ENCODE data around the gene CENPT. TPM values are rescaled to one million over a fixed set of nuclear protein-coding genes. Genes with fewer than 3 reads are reported as not detected.

CENPT gene
- total and polyA plus RNA-seq, 2 donors from 2014 or later: 25.3 to 42.5 TPM

- FAIRE-seq (no peak), DNase-seq (no peak)
- peaks cover 0 to 3% (median 0%) of the 10 kb centered on the region in 3 donors for H3K4me1 ChIP-seq (ENCODE audit: control insufficient read depth in 2 of 3, insufficient read depth in 2 of 3, low read depth in 1 of 3, low read length in 3 of 3)
- no peak overlapping the region for H3K27ac ChIP-seq (ENCODE audit: low read depth in 2 of 2, low read length in 2 of 2)
- no peak overlapping the region for H3K9ac ChIP-seq (ENCODE audit: low read length in 3 of 3)
- no peaks in the 10 kb centered on the region for H3K27me3 ChIP-seq (ENCODE audit: control insufficient read depth, insufficient read depth, low read length)
- TF ChIP-seq, protein P1, sequence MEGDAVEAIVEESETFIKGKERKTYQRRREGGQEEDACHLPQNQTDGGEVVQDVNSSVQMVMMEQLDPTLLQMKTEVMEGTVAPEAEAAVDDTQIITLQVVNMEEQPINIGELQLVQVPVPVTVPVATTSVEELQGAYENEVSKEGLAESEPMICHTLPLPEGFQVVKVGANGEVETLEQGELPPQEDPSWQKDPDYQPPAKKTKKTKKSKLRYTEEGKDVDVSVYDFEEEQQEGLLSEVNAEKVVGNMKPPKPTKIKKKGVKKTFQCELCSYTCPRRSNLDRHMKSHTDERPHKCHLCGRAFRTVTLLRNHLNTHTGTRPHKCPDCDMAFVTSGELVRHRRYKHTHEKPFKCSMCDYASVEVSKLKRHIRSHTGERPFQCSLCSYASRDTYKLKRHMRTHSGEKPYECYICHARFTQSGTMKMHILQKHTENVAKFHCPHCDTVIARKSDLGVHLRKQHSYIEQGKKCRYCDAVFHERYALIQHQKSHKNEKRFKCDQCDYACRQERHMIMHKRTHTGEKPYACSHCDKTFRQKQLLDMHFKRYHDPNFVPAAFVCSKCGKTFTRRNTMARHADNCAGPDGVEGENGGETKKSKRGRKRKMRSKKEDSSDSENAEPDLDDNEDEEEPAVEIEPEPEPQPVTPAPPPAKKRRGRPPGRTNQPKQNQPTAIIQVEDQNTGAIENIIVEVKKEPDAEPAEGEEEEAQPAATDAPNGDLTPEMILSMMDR (IDR thresholded peaks at IDR 0.05; ENCODE audit: borderline replicate concordance, extremely low read depth, insufficient read depth): no peak
- intact Hi-C loops (cut with DNase I): no loop called here
- peaks cover 0 to 4% (median 0%) of the 10 kb centered on the region in 3 donors for H3K36me3 ChIP-seq (ENCODE audit: control insufficient read depth in 2 of 3, insufficient read depth in 3 of 3, low read length in 3 of 3)
- H3K4me3 ChIP-seq (ENCODE audit: low read length in 3 of 3): no peak overlapping the region
- no peaks in the 10 kb centered on the region for H3K9me3 ChIP-seq (ENCODE audit: control insufficient read depth in 2 of 3, insufficient read depth in 1 of 3, low read length in 3 of 3)
These were observed 68.1 kb downstream of the CENPT start for GRCh38 chr16:67779256-67780014.

Other genes with a start within 250 kb of the CENPT start
- gene CARMIL2, start 202.5 kb downstream of the CENPT start, total RNA-seq: 7.1 TPM
- gene CARMIL2, start 202.5 kb downstream of the CENPT start, polyA plus RNA-seq (ENCODE audit: insufficient read depth, low read depth, low replicate concordance): 0.30 TPM
- 15.2 TPM for gene ACD, start 187.4 kb downstream of the CENPT start, total RNA-seq
- gene ACD, start 187.4 kb downstream of the CENPT start, polyA plus RNA-seq (ENCODE audit: insufficient read depth, low read depth, low replicate concordance): 20.0 TPM
- gene PARD6A, start 186.7 kb downstream of the CENPT start, total RNA-seq: 6.1 TPM
- 17.1 TPM for gene PARD6A, start 186.7 kb downstream of the CENPT start, polyA plus RNA-seq (ENCODE audit: insufficient read depth, low read depth, low replicate concordance)
- 30.2 TPM for gene ENKD1, start 180.9 kb downstream of the CENPT start, total RNA-seq
- gene ENKD1, start 180.9 kb downstream of the CENPT start, polyA plus RNA-seq (ENCODE audit: insufficient read depth, low read depth, low replicate concordance): 38.3 TPM
- 6.6 TPM for gene C16orf86, start 180.9 kb downstream of the CENPT start, total RNA-seq
- gene C16orf86, start 180.9 kb downstream of the CENPT start, polyA plus RNA-seq (ENCODE audit: insufficient read depth, low read depth, low replicate concordance): 11.2 TPM
- gene GFOD2, start 128.4 kb downstream of the CENPT start, total RNA-seq: 24.5 TPM
- 14.5 TPM for gene GFOD2, start 128.4 kb downstream of the CENPT start, polyA plus RNA-seq (ENCODE audit: insufficient read depth, low read depth, low replicate concordance)
- gene RANBP10, start 41.1 kb downstream of the CENPT start, total RNA-seq: 22.3 TPM
- gene RANBP10, start 41.1 kb downstream of the CENPT start, polyA plus RNA-seq (ENCODE audit: insufficient read depth, low read depth, low replicate concordance): 7.0 TPM
- 3.9 TPM for gene TSNAXIP1, start 40.8 kb downstream of the CENPT start, total RNA-seq
- 2.8 TPM for gene TSNAXIP1, start 40.8 kb downstream of the CENPT start, polyA plus RNA-seq (ENCODE audit: insufficient read depth, low read depth, low replicate concordance)
- gene THAP11, start 5.4 kb downstream of the CENPT start, total RNA-seq: 27.0 TPM
- gene THAP11, start 5.4 kb downstream of the CENPT start, polyA plus RNA-seq (ENCODE audit: insufficient read depth, low read depth, low replicate concordance): 21.4 TPM
- gene NUTF2, start 760 bp downstream of the CENPT start, total RNA-seq: 76.4 TPM
- 107 TPM for gene NUTF2, start 760 bp downstream of the CENPT start, polyA plus RNA-seq (ENCODE audit: insufficient read depth, low read depth, low replicate concordance)
- gene EDC4, start 25.4 kb upstream of the CENPT start, total RNA-seq: 56.5 TPM
- gene EDC4, start 25.4 kb upstream of the CENPT start, polyA plus RNA-seq (ENCODE audit: insufficient read depth, low read depth, low replicate concordance): 44.7 TPM
- gene NRN1L, start 37.2 kb upstream of the CENPT start, total RNA-seq: 1.1 TPM
- gene NRN1L, start 37.2 kb upstream of the CENPT start, polyA plus RNA-seq (ENCODE audit: insufficient read depth, low read depth, low replicate concordance): 1.2 TPM
- gene PSKH1, start 45.6 kb upstream of the CENPT start, total RNA-seq: 33.2 TPM
- gene PSKH1, start 45.6 kb upstream of the CENPT start, polyA plus RNA-seq (ENCODE audit: insufficient read depth, low read depth, low replicate concordance): 23.6 TPM
- 0.69 TPM for gene CTRL, start 84.2 kb upstream of the CENPT start, total RNA-seq
- gene CTRL, start 84.2 kb upstream of the CENPT start, polyA plus RNA-seq (ENCODE audit: insufficient read depth, low read depth, low replicate concordance): not detected
- gene PSMB10, start 89.2 kb upstream of the CENPT start, total RNA-seq: 78.6 TPM
- gene PSMB10, start 89.2 kb upstream of the CENPT start, polyA plus RNA-seq (ENCODE audit: insufficient read depth, low read depth, low replicate concordance): 76.4 TPM
- 27.4 TPM for gene LCAT, start 96.4 kb upstream of the CENPT start, total RNA-seq
- gene LCAT, start 96.4 kb upstream of the CENPT start, polyA plus RNA-seq (ENCODE audit: insufficient read depth, low read depth, low replicate concordance): 10.2 TPM
- gene SLC12A4, start 120.9 kb upstream of the CENPT start, total RNA-seq: 66.2 TPM
- gene SLC12A4, start 120.9 kb upstream of the CENPT start, polyA plus RNA-seq (ENCODE audit: insufficient read depth, low read depth, low replicate concordance): 16.7 TPM
- 0.19 TPM for gene DPEP3, start 132.8 kb upstream of the CENPT start, total RNA-seq
- gene DPEP3, start 132.8 kb upstream of the CENPT start, polyA plus RNA-seq (ENCODE audit: insufficient read depth, low read depth, low replicate concordance): not detected
- gene DPEP2, start 151.8 kb upstream of the CENPT start, total RNA-seq: 3.1 TPM
- gene DPEP2, start 151.8 kb upstream of the CENPT start, polyA plus RNA-seq (ENCODE audit: insufficient read depth, low read depth, low replicate concordance): 0.99 TPM
- gene DPEP2NB, start 168.2 kb upstream of the CENPT start, total RNA-seq: not detected
- not detected for gene DPEP2NB, start 168.2 kb upstream of the CENPT start, polyA plus RNA-seq (ENCODE audit: insufficient read depth, low read depth, low replicate concordance)
- gene DDX28, start 175.5 kb upstream of the CENPT start, total RNA-seq: 10.6 TPM
- gene DDX28, start 175.5 kb upstream of the CENPT start, polyA plus RNA-seq (ENCODE audit: insufficient read depth, low read depth, low replicate concordance): 13.1 TPM
- gene DUS2, start 175.6 kb upstream of the CENPT start, total RNA-seq: 12.5 TPM
- gene DUS2, start 175.6 kb upstream of the CENPT start, polyA plus RNA-seq (ENCODE audit: insufficient read depth, low read depth, low replicate concordance): 12.1 TPM
- 37.7 TPM for gene NFATC3, start 237.7 kb upstream of the CENPT start, total RNA-seq
- 15.0 TPM for gene NFATC3, start 237.7 kb upstream of the CENPT start, polyA plus RNA-seq (ENCODE audit: insufficient read depth, low read depth, low replicate concordance)

All from kidney (tissue), 14 donors.